ENCODE results near the gene CDH13.

- no peak for TF ChIP-seq CTCF (IDR thresholded peaks at IDR 0.05; ENCODE audit: low read depth, low read length)
- no peak for TF ChIP-seq EZH2phosphoT487 (IDR thresholded peaks at IDR 0.05; ENCODE audit: low read depth)
These were observed 214.3 kb downstream of the CDH13 start for GRCh38 chr16:82841108-82841507.

Measured in OCI-LY3 (cell line).